Measurements from ENCODE around the gene GANAB.
"Not testable (repeated sequence)": the region's sequence is repeated elsewhere in the genome, so short reads cannot be mapped to it uniquely, and the experiment has no call there.

The GANAB gene

DNA sequence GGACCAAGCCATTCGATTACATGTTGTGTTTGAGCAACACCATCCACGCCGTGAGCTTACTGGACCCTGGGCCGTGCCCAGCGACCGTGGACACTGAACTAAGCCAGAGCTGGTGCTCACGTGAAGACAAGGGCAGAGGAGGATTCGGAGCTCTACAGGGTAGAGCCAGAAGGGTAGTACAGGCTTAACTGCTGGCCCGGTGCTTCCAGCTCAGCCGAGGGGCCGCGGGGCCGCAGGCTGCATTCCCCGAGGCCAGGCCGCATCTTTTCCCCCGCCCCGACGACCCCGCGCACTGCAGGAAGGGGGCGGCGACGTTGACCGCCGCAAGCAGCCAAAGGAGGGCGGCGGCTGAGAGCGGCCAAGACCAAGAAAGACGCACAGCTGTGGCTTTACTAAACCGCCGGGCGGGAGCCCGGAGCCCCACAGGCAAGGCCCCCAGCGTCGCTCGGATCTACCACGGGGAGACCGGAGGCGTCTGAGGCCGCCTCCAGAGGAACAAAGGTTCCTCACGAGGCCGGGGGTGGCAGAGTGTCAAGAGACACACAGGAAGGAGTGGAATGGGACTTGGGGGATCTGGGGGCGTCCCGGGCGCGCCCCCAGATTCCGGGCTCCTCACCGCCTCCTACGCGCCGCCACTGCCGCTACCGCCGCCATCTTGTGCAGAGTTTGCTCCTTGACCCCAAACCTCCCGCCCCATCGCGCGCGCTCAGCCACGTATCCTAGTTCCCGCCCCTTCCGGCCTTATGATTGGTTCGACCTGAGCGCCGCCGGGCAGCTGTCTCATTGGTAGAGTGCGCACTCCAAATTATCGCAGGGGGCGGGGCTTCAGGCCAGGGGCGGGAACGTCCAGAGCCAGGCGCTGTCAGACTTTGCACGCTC, at the start of gene GANAB:
GANAB (minus strand) TSS at position 668 of the 879 bp plus-strand sequence; CDS start at position 654, 14 bp downstream.
- in situ Hi-C loops (cut with MboI; ENCODE audit: low pct_unique_long_range_greater_than_20kb, low sequenced_read_pairs): no loop called here
- peak; percentile 97 for DNase-seq

DNA sequence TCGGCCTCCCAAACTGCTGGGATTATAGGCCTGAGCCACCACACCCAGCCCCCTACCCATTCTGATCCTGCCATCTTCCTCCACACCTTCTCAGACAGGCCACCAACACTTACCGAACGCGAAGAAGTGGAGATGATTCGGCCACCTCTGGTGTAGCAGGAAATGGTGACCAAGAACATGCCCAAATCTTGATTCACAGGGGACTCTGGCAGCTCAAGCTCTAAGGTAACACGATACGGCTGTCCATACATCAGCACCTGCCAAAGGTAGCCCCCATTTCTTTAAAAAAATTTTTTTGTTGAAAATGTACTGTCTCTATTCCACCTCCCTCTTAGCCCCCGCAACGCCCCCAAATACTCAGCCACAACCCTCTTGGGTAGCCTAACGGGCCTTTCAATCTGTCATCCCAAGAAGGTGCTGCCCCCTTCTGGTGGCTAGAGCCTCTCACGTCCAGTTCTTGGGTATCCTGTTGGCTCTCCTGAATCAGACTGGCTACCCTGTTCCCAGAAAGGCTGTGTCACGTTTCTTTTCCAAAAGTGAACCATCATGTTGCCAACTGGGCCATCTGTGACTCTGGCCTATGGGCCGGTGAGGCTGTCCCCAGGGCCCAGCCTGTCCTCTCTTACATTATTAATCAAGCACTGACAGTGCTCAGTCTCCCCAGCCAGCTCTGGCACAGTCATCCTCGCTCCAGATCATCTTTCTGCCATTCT, 48.2 kb upstream of the GANAB start:
- in situ Hi-C loops (cut with MboI; ENCODE audit: low pct_unique_long_range_greater_than_20kb, low sequenced_read_pairs): loop anchor here (25.0 kb wide), 1 partner anchor 307 kb away; no protein-coding TSS in a partner anchor
- DNase-seq: peak; percentile 73

DNA sequence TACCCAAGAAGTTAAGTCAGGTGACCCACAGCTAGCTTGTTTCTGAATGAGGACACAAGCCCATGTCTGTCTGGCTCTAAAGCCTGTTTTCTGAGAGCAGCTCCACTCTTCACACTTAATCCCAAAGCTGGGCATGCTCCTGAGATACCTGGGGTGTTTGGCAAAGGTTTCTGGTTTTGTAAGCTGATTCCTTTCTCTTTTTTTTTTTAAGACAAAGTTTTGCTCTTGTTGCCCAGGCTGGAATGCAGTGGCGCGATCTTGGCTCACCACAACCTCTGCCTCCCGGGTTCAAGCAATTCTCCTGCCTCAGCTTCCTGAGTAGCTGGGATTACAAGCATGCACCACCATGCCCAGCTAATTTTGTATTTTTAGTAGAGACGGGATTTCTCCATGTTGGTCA, 47.2 kb upstream of the GANAB start:
- DNase-seq: not testable (repeated sequence)
- in situ Hi-C loops (cut with MboI; ENCODE audit: low pct_unique_long_range_greater_than_20kb, low sequenced_read_pairs): loop anchor here (25.0 kb wide), 1 partner anchor 306 kb away; no protein-coding TSS in a partner anchor

DNA sequence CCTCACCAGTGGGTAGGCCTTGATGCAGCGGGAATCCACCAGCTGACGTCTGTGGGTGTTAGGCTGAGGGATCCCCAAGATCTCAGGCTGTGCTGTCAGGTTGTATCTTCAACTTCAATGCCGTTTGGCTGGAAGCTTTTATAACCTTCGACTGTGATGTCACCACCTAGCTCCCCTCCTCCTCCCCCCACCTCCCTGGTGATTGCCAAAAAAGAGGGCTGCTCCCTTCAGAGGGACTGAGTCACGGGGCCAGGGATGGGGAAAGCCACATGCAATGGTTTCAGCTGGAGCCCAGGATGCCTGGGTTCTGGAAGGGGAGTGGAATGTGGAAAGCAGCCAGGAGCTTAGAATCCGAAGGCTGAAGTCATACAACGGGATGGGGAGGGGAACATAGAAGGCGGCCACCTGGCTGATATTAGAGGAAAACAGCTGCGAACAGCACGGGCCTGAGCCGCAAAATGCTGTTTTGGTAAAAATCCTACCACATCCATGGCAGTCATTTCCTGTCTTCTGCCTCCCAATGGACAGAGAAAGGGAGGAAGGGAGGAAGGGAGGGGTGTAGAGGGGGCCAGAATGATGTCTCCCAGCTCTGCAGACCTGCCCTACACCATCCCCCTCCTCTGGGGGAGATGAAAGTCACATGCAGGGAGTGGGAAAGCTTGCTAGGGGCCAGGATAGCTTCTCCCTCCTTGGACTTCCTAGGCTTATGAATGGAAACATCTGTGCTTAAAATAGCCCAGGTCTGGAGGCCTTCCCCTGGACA, 43.2 kb upstream of the GANAB start, which contains the start of gene LRRN4CL:
LRRN4CL (minus strand) TSS at position 110 of the 763 bp plus-strand sequence. CDS start 1,022 bp downstream, outside the sequence.
- DNase-seq: no peak
- in situ Hi-C loops (cut with MboI; ENCODE audit: low pct_unique_long_range_greater_than_20kb, low sequenced_read_pairs): loop anchor here (25.0 kb wide), 1 partner anchor 302 kb away; no protein-coding TSS in a partner anchor

DNA sequence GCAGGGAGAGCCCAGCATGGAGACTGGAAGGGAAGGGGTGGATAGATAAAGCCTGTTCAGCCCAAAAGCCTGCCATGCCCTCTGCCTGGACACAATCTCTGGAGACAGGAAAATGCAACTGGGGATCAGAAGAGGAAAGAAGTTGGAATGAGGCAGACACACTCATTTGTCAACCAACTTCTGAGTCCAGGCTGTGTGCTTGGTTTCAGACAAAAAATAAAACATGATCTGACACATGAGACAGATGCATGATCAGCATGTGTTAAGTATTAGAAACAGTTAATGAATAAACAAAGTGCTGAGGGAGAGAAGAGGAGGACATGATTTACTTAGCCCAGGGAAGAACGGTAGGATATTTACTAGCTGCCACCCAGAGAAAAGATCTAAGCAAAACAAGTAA, 42.1 kb upstream of the GANAB start:
- in situ Hi-C loops (cut with MboI; ENCODE audit: low pct_unique_long_range_greater_than_20kb, low sequenced_read_pairs): loop anchor here (25.0 kb wide), 1 partner anchor 301 kb away; no protein-coding TSS in a partner anchor
- DNase-seq: no peak

DNA sequence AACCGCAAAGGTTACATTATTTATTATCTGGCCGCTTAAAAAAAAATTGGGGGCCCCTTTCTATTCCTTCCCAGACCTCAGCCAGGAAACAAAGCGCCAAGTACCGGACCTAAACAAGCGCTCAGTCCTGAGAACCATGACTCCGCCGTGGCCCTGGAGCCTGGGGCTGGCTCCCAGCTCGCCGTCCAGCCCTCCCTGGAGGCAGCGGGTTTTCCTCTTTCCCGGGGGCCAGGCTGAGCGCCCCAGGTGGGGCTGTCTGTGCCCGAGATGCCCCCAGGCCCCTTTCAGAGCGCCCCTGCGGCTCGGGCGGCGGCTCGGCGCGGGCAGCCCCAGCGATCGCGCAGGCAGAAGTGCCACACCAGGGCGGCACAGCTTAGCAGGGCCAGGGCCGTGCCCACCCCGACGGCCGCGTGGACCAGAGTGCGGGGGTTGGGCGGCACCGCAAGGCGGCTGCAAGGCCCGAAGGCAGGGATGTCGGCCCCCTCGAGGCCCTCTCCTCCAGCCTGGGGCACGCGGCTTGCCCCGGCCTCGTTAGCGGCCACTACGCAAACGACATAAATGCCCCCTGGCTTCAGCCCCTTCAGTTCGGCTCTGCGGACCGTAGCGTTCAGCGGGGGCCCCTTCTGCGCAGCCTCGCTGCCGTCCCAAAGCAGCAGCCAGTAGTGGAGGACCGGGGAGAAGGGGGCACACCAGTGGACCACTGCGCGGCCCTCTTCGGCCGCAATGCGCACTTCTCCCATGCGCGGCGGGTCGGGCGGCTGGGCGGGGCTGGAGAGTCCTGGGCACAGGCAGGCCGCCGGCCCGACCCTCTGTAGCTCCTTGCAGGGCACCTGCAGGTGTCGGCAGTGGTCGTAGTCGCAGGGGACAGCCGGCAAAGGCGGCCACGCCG, 41.3 kb upstream of the GANAB start:
- in situ Hi-C loops (cut with MboI; ENCODE audit: low pct_unique_long_range_greater_than_20kb, low sequenced_read_pairs): loop anchor here (25.0 kb wide), 1 partner anchor 300 kb away; no protein-coding TSS in a partner anchor
- DNase-seq: no peak

DNA sequence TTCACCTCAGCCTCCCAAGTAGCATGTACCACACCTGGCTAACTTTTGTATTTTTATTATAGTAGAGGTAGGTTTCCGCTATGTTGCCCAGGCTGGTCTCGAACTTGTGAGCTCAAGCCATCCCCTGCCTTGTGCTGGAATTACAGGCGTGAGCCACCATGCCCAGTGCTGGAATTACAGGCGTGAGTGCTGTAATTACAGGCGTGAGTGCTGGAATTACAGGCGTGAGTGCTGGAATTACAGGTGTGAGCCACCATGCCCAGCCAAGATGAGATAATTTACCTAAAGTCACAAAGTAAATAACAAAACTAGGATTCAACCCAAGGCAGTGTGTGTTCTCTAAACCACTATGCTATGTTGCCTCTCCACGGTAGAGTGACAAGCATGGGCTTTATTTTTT, 36.1 kb upstream of the GANAB start:
- no peak for DNase-seq
- in situ Hi-C loops (cut with MboI; ENCODE audit: low pct_unique_long_range_greater_than_20kb, low sequenced_read_pairs): loop anchor here (25.0 kb wide), 1 partner anchor 295 kb away; no protein-coding TSS in a partner anchor

DNA sequence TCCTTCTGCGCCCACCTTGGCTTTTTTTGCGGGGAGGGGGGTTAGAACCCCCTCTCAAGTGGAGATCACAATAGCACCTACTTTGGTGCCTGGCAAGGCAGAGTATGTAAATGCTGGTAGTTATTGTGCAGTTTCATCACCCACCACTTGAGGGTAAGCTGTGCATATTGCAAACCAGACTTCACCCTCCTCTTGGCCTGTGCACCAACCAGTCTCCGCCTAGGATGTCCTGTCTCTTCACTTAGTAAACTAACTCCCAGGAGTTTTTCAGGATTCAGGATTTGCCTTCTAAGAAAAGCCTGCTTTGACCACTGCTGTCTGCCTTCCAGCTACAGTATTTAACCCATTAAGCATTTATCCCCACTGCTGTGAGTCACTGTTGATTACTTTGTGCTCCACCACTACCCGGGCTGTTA, 34.4 kb upstream of the GANAB start:
- peak; percentile 72 for DNase-seq
- in situ Hi-C loops (cut with MboI; ENCODE audit: low pct_unique_long_range_greater_than_20kb, low sequenced_read_pairs): loop anchor here (25.0 kb wide), 1 partner anchor 294 kb away; no protein-coding TSS in a partner anchor

DNA sequence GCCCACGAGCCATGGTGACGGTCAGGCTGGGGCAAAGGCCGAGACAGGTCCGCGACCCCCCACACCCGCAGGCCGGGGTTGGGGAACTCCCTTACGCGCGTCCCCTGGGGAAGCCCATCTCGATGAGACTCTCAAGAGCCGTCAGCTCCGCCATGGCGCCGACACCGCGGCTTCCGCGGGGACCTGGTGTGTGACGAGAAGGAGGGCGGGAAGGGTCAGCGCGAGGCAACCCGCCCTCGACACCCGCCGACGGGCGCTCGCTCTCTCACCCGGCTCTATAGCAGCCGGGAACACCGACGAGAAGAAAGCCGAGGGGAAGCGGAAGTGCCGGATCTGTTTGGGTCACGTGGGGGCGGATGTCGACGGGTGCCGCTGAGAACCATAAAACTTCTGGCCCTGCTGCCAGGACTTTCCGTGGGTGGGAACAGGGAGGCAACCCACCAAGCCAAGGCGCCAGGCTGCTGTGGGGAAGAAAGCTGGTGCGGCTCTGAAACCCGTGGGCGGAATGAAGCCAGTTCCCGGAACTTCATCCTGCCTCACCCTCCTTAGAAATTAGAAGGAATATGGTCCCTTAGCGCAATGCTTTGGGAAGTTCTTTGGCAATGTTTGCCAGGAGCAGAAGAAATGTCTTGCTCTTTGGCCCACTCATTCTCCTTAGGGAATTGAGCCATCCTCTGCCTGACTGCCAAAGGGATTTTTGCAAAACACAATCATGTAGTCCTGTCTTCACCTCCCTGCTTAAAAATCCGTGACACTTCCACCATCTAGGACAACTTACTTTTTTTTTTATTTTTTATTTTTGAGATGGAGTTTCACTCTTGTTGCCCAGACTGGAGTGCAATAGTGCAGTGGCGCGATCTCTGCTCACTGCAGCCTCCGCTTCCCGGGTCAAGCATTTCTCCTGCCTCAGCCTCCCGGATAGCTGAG, 32.6 kb upstream of the GANAB start, which contains the start of gene UBXN1:
UBXN1 (minus strand) TSS at position 304 of the 927 bp plus-strand sequence; CDS start at position 154, 150 bp downstream.
- in situ Hi-C loops (cut with MboI; ENCODE audit: low pct_unique_long_range_greater_than_20kb, low sequenced_read_pairs): loop anchor here (25.0 kb wide), 1 partner anchor 292 kb away; no protein-coding TSS in a partner anchor
- DNase-seq: peak; percentile 91

DNA sequence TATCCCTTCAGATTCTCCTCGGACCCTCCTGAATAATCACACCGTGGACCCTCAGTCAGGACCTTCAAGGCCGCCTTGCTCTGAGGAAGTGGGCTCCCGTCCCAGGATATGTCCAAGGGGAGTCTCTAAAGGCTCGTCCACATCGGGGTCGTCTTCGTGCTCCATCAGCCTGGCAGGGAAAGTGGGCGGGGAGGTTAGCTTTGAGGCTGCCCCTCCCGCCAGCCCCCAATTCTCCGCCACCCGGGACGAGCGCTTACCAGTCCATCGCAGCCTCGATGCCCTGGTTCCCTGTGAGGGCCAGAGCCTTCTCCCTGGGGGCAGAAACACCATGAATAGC, 32.0 kb upstream of the GANAB start:
- DNase-seq: no peak
- in situ Hi-C loops (cut with MboI; ENCODE audit: low pct_unique_long_range_greater_than_20kb, low sequenced_read_pairs): loop anchor here (25.0 kb wide), 1 partner anchor 291 kb away; no protein-coding TSS in a partner anchor

DNA sequence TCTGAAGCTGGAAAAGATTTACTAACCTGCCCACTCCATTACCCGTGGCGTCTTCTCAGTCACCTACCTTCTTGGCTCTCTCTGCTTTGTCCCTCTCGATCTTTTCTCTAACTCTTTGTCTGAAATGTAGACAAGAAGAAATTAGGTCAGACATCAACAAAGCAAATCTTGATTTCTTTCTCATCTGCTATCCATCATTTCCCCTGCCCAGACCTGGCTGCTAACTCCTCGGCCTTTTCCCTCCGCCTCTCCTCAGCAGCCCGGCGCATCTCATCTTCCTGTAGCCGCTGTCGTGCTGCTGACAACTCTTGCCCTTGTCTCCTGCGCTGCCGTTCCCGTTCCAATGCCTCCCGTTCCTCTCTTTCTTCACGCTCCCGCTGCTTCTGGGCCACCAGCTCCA, 31.3 kb upstream of the GANAB start:
- in situ Hi-C loops (cut with MboI; ENCODE audit: low pct_unique_long_range_greater_than_20kb, low sequenced_read_pairs): loop anchor here (25.0 kb wide), 1 partner anchor 290 kb away; no protein-coding TSS in a partner anchor
- DNase-seq: no peak

DNA sequence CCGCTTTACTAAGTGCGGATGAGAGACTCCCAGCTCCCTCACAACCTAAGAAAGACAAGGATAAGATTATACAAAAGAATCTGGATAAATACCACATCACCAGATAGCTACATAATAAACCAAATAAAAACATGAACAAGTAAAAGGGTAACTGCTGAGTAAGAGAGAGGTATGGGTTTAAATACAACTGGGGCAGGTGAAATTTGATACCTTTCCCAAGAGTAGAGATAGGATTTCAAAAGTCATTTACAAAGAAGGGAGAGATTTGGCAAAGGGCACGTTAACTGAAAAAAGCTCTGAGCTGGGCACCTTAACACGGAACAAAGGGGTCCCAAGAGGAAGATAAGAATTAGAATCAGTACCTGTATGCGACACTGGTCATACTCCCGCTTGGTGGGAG, 30.7 kb upstream of the GANAB start:
- in situ Hi-C loops (cut with MboI; ENCODE audit: low pct_unique_long_range_greater_than_20kb, low sequenced_read_pairs): loop anchor here (25.0 kb wide), 1 partner anchor 290 kb away; no protein-coding TSS in a partner anchor
- no peak for DNase-seq

DNA sequence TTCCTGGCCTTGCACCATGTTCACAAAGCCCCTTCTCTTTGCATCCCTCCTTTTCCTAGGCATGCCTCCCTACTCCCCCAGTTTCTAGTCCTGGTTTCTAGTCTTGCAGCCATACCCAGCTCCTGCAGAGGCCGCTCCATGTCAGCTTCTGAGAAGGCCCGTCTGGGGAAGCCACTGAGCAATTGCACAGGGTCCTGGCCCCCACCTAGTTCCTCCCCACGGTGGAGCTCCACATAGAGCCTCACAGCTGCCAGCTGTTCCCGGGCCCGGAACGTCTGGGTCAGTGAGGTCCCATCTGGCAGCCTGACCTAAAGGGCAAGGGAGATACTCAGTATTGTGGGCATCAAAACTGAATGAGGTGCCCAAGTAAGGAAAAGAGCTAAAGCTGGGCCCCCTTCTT, 30.3 kb upstream of the GANAB start:
- no peak for DNase-seq

DNA sequence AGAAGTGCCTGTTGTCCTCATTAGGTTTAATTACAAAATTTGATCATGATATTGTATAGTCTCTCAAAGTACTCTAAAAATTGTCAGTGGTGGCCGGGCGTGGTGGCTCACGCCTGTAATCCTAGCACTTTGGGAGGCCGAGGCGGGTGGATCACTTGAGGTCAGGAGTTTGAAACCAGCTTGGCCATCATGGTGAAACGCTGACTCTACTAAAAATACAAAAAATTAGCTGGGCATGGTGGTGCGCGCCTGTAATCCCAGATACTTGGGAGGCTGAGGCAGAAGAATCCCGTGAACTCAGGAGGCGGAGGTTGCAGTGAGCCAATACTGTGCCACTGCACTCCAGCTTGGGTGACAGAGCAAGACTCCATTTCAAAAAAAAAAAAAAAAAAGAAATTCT, 29.0 kb upstream of the GANAB start:
- DNase-seq: not testable (repeated sequence)
- in situ Hi-C loops (cut with MboI; ENCODE audit: low pct_unique_long_range_greater_than_20kb, low sequenced_read_pairs): loop anchor here (25.0 kb wide), 1 partner anchor 288 kb away; no protein-coding TSS in a partner anchor

More for the DNA sequence above, 30.3 kb upstream of the GANAB start:
- in situ Hi-C loops (cut with MboI; ENCODE audit: low pct_unique_long_range_greater_than_20kb, low sequenced_read_pairs): loop anchor here (25.0 kb wide), 1 partner anchor 289 kb away; no protein-coding TSS in a partner anchor

DNA sequence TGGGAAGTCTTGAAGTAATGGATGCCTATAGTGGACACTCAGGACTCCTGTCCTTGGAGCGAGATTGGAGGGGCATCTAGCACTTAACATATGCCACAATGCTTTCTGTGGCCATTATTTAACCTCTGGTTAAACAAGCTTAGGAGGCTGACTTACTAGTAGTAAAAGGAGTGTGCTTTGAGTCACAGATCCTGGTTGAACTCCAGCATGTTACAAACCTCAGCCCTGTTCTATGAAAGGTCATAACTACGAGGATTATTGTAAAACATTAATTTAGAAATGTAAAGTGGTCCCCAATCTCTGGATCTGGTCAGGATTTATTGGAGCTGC, 26.7 kb upstream of the GANAB start:
- in situ Hi-C loops (cut with MboI; ENCODE audit: low pct_unique_long_range_greater_than_20kb, low sequenced_read_pairs): no loop called here
- no peak for DNase-seq

DNA sequence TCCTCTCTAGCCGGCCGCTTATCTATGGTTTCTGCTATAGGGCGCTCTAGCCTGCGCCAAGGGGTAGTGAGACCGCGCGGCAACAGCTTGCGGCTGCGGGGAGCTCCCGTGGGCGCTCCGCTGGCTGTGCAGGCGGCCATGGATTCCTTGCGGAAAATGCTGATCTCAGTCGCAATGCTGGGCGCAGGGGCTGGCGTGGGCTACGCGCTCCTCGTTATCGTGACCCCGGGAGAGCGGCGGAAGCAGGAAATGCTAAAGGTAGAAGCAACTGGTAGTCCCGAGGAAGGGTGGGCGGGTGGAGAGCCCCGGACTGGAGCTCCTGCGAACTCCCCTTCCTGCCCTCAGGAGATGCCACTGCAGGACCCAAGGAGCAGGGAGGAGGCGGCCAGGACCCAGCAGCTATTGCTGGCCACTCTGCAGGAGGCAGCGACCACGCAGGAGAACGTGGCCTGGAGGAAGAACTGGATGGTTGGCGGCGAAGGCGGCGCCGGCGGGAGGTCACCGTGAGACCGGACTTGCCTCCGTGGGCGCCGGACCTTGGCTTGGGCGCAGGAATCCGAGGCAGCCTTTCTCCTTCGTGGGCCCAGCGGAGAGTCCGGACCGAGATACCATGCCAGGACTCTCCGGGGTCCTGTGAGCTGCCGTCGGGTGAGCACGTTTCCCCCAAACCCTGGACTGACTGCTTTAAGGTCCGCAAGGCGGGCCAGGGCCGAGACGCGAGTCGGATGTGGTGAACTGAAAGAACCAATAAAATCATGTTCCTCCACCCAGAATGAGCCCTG, 25.4 kb upstream of the GANAB start, which contains the start of the genes LBHD1 and UQCC3:
LBHD1 (minus strand) TSS at position 660 of the 782 bp plus-strand sequence. CDS start 2,236 bp downstream, outside the sequence.
UQCC3 (plus strand) TSS at position 66 of the 782 bp plus-strand sequence; CDS start at position 139, 73 bp downstream.
- in situ Hi-C loops (cut with MboI; ENCODE audit: low pct_unique_long_range_greater_than_20kb, low sequenced_read_pairs): no loop called here
- peak; percentile 89 for DNase-seq
